Activated CD8-positive, alpha-beta memory T cell treated with anti-CD3 and anti-CD28 coated beads for 4 hours (primary cell): ENCODE measurements around the gene RAB3IL1.
"Not testable (repeated sequence)": the region's sequence is repeated elsewhere in the genome, so short reads cannot be mapped to it uniquely, and the experiment has no call there.

Experiments
- DNase-seq, 2 donors: peaks; one replicate each; pipeline ENCODE4 v3.0.0-alpha.2; 2020; ENCODE audit warnings: low read depth in 2 of 2

The RAB3IL1 gene

DNA sequence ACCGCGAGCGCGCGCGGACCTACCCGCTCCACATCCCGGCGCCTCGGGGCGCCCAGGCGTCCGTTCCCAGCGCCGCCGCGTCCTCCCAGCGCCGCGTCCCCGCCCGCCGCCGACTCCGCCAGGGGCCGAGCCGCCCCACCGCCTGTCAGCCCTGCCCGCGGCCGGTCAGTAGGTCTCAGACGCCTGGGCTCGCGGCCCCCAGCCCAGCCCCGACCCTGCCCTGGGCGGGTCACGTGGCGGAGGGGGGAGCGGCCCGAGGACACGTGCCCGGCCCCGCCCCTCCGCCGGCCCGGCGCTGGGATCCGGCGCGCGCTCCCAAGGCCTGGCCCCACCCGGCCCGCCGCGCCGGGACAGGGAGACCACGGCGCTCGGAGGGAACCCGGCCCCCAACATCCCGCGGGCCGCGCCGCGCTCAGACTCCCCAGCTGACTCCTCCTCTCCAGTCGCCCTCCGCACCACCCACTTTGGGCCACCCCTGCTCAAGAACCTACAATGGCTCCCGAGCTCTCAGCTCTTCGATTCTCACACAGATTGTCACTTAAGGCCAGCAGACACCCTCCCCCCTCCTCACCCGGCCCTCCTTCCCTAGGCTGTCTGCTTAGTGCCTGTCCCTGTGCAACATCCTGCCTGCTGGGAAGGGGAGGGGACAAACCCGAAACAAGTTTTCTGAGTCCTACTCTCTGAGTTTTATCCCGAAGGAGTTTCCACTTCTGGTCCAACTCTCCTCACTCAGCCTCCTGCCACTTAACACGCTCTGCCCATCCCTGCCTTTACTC is at the start of gene RAB3IL1:
RAB3IL1 (minus strand) TSS at position 233 of the 776 bp plus-strand sequence; CDS start at position 34, 199 bp downstream.
- no peak for DNase-seq

DNA sequence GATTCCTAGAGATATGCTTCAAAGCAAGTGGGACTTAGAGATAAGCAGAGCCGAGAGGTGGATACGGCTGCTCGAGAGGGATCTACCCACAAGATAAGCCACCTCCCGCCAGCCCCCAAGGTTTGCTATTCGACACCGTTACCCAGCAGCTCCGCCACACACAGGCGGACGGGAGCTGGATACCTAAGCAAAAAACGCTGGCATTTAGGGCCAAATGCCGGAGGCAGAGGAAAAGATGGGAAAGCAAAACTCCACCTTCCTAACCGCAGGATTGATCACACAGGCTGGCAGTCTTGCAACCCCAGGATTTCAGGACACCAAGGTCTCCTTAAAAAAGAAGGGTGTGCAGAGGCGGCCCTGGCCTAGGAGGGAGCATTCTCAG is 49.4 kb upstream of the RAB3IL1 start:
- DNase-seq: no peak

DNA sequence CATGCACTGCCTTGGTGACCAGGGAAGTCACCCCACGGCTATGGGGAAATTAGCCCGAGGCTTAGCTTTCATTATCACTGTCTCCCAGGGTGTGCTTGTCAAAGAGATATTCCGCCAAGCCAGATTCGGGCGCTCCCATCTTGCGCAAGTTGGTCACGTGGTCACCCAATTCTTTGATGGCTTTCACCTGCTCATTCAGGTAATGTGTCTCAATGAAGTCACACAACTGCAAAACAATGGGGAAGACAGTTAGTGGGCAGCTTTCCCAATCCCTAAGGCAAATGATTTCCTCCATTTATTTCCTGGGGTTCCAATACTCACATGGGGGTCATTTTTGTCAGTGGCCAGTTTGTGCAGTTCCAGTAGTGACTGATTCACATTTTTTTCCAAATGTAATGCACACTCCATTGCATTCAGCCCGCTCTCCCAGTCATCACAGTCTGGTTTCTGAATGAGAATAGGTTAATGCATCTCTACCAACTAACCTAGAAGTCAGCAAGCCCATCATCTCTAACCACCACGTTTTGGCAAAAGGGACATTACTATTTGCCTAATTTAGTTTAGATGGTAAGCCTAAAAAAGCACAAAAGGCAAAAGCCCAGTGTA is 47.4 kb upstream of the RAB3IL1 start:
- not testable (repeated sequence) for DNase-seq

DNA sequence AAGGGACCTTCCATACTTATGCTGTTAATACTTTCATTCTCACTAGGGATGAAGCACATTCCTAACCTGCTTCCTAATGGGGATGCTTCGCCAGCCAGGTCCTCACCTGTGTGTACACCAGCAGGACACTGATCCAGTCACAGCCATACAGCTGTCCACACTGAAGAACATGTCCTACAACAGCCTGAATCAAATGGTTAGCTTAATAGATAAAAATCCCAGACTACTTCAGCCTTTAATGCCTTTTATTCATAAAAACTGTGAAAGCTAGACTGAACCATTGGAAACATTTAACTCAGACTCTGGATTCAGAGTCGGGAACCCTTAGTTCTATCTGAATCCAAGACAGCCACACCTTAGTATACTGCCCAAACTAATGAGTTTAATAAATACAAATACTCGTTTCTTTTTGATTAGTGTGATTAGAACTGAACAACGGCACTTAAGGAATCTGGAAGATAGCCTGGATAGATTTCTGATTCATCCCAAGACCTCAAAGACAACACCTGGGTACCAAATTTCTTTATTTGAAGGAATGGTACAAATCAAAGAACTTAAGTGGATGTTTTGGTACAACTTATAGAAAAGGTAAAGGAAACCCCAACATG is 46.8 kb upstream of the RAB3IL1 start:
- DNase-seq: no peak

DNA sequence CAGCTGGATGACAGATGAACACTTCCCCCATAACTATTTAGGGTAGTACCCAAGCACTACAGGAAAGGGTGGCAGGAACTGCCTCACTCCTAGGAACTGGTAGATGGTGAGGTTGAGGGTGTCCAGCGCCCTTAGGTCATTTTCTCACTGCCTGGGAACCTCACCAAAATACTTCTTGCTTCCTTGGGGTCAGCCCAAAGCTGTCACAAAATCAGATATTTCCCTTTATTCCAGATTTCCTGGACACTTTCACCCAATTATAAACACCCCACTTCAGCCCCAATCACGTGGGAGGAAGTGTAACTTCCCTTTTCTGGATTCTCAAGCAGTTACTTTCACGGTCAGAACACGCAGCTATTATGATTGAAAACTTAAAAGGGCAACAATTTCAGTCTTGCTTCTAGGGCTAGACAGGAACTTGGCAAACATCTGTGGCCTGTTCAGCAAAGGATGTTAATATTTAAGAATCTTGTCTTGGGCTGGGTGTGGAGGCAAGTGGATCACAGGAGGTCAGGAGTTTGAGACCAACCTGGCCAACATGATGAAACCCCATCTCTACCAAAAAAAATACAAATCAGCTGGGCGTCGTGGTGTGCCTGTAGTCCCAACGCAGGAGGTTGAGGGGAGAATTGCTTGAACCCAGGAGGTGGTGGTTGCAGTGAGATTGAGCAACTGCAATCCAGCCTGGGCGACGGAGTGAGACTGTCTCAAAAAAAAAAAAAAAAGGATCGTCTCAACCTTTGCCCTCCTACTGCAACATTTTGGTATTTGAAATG is 46.1 kb upstream of the RAB3IL1 start:
- no peak for DNase-seq

DNA sequence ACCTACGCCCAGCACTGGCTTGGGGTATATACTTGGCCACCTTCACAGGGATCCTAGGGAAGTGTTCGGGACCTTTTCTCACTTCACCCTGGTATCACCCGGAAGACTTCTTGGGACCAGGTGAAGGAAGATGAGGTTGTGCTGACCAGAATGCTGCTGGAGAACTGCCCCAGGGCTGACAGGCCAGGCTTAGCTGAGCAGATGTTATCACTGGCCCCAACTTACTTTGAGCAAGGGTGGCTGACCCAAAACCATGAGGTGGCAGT is 45.6 kb upstream of the RAB3IL1 start:
- DNase-seq: no peak

DNA sequence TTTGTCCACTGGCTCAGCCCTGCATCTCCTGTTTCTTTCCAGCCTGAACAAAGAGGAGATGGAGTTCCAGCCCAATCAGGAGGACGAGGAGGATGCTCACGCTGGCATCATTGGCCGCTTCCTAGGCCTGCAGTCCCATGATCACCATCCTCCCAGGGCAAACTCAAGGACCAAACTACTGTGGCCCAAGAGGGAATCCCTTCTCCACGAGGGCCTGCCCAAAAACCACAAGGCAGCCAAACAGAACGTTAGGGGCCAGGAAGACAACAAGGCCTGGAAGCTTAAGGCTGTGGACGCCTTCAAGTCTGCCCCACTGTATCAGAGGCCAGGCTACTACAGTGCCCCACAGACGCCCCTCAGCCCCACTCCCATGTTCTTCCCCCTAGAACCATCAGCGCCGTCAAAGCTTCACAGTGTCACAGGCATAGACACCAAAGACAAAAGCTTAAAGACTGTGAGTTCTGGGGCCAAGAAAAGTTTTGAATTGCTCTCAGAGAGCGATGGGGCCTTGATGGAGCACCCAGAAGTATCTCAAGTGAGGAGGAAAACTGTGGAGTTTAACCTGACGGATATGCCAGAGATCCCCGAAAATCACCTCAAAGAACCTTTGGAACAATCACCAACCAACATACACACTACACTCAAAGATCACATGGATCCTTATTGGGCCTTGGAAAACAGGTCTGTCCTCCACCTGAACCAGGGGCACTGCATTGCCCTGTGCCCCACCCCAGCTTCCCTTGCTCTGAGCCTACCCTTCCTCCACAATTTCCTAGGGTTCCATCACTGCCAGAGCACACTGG is 45.0 kb upstream of the RAB3IL1 start:
- no peak for DNase-seq

- DNase-seq: no peak
Observed at GRCh38 chr11:61961570-61962212, 44.3 kb upstream of the RAB3IL1 start.

DNA sequence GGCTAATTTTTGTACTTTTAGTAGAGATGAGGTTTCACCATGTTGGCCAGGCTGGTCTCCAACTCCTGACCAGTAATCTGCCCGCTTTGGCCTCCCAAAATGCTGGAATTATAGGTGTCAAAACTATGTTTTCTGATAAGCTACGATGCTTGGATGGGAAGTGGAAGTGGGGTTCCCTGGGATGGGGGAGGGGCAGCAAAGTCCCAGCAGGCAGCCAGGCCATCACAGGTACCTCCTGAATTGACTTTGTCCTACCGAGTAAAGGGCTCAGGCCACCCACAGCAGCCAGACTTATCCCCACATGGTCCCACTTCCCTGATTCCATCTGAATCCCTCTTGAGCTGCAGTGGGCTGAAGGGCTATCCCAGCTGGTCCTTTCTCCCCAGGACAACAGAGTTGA is 43.2 kb upstream of the RAB3IL1 start:
- no peak for DNase-seq

GRCh38 chr11:61959678-61960077 is 42.3 kb upstream of the RAB3IL1 start:
- DNase-seq: no peak

DNA sequence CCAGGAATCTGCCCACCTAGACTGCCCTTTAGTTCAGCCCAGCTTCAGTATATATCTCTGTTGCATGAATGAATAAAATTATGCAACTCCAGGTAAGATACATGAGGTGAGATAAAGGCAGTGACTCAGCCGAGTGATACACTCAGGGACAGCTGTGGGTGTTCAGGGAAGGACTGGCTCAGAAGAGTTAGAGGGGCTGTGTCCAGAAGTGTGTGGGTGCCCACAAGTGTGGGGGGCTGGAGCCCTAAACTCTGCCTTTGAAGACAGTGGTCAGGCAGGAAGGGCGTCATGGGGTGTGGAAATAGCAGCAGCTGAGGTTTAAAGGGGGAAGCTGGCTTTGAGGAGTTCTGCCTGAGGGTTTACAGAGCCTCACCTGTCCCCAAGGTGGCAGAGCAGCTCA is 41.7 kb upstream of the RAB3IL1 start:
- DNase-seq: no peak

GRCh38 chr11:61958590-61958989 is 41.2 kb upstream of the RAB3IL1 start:
- no peak for DNase-seq

GRCh38 chr11:61957021-61957770 is 39.8 kb upstream of the RAB3IL1 start:
- no peak for DNase-seq

- no peak for DNase-seq
Observed at GRCh38 chr11:61956191-61957020, 39.0 kb upstream of the RAB3IL1 start.

DNA sequence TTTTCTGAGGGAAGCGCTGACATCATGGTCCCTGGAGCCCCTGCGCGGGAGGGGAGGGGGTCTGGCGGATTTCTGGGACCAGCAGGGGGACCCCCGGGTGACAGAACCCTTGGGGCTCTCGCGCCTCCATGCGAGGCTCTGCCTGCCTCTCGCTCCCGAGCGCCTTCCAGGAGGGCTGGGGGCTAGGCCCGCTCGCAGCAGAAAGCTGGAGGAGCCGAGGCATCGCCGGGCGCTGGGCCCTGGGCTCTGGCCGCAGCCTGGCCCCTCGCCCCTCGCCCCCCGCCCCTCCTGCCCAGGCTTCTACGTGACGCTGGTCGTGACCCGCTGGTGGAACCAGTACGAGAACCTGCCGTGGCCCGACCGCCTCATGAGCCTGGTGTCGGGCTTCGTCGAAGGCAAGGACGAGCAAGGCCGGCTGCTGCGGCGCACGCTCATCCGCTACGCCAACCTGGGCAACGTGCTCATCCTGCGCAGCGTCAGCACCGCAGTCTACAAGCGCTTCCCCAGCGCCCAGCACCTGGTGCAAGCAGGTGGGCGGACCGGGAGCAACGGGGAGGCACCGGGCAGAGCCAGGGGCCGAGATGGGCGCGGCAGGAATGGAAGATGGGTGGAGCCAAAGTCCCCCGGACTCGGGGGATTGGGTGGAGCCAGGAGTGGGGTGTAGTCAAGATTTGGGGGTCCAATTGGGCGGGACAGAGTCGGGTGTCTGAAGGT is 38.2 kb upstream of the RAB3IL1 start:
- no peak for DNase-seq

GRCh38 chr11:61954851-61955421 is 37.6 kb upstream of the RAB3IL1 start:
- DNase-seq: no peak

GRCh38 chr11:61954106-61954850 is 36.9 kb upstream of the RAB3IL1 start:
- no peak for DNase-seq

DNA sequence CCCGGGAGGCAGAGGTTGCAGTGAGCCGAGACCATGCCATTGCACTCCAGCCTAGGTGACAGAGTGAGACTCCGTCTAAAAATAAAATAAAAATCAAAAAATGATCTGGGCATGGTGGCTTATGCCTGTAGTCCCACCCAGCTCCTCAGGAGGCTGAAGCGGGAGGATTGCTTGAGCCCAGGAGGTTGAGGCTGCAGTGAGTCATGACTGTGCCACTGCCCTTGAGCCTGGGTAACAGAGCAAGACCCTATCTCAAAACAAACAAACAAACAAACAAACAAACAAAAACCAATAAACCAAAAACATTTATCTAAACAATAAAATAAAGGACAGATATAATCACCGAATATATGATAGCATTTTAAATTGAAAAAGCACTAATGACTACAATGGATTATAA is 36.3 kb upstream of the RAB3IL1 start:
- not testable (repeated sequence) for DNase-seq
